HS-27A (cell line): Measurements from ENCODE around the gene ZGRF1.
"Not testable (repeated sequence)": the region's sequence is repeated elsewhere in the genome, so short reads cannot be mapped to it uniquely, and the experiment has no call there.

Experiments used
- DNase-seq: peaks from one replicate; pipeline ENCODE4 v3.0.0-alpha.2; 2012; ENCODE audit warnings: low read depth, missing footprints

ZGRF1 gene

DNA sequence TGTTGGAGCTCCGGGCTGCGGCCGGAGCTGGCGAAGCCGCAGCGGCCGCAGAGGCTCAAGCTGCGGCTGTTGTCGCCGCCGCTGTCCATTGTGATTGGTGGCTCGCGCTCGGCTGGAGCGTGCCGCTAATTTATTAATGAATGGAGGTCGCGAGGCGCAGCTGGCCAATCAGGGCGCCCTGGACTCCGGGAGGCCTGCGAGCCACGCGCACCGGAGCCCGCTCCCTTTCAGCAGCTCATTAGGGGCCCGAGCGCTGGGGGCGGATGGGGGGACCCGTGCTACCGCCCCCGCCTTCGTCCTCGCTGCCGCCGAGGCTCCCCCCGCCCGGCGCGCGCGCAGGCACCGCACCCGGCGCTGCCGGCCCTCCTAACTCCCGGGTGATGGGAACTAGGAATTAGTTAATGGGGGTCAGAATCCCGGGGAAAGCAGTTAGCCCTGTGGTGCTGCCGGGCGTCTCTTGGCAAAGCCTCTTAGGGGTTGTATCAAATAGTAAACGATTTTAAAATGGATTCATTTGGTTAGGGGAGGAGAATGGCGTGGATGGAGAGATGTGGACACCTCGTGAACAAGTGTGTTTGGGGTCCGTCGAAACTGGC lies 120.1 kb downstream of the ZGRF1 start:
- DNase-seq: no peak

DNA sequence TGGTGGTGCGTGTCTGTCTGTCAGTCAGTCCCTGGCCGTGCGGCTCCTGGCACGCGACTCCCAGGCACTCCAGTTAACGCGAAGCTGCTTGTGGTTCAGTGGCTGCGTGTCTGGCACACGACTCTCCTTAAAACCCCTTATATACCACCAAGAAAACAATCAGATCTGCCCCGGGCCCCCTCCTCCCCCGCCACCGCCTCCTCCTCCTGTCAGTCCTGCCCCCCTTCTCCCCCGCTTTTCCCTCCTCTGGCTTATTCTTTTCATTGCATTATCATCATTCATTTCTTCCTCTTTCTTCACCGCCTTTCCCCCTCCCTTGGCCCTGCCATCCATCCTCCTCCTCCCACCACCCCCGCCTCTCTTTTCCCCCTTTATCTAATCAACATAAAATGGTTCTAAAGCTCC lies 120.6 kb downstream of the ZGRF1 start, which contains the start of gene NEUROG2:
TSS of gene NEUROG2 (minus strand) at position 115 of the 405 bp plus-strand sequence. CDS start 705 bp downstream, outside the sequence.
- no peak for DNase-seq

DNA sequence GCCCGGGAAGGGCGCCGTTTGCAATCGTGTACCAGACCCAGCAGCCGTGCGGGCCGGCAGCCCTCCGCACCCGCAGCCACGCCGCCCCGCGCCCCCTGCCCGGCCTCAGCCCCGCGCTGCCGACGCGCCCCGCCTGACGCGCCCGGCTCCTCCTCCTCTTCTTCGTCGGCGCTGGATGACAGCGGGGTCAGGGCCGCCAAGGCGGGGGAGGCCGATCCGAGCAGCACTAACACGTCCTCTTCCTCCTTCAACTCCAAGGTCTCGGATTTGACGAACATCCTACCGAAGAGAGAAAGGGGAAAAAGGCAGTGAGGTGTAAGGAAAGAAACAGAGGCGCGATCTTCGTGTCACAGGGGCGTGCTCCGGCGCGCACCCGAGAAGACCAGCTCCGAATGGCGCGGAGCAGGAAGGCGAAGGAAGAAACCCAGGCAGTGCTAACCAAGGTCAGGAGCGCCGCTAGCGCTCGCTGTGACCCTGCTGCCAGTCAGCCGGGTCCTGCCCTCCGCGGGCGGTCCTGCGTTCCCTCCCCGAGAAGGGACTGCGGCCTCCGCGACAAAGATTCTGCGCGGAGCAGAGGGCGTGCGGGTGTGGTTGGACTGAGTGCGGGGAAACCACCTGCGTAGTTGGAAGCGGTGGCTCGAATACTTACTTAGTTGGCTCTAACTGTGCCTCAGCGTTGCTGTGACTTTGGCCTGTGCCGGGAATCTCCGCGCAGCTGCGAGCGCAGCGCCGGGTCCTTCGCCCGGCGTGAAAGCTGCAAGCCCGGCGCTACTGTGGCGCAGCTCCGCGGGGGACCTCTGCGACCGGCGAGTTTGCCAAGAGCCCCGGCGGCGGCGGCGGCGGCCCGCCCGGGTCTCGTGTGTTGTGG lies 121.3 kb downstream of the ZGRF1 start:
- no peak for DNase-seq

DNA sequence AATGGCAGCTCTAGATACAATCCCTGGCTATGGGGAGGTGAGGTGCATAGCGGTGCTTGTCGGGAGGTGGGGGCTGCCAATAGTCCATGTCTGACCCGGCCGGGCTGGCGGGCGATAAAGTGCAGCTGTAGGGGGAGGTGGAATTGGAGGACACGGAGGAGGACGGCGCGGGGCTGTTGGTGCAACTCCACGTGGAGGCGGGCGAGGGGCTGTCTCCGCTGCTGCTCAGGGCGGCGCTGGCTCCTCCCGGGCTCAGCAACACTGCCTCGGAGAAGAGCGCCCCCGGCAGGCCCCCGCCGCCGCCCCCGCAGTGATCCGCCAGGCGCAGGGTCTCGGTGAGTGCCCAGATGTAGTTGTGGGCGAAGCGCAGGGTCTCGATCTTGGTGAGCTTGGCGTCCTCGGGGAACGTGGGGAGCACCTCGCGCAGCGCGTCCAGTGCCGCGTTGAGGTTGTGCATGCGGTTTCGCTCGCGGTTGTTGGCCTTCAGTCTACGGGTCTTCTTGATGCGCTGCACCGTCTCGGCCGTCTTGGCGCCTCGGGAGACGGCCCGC lies 122.0 kb downstream of the ZGRF1 start:
- DNase-seq: no peak

DNA sequence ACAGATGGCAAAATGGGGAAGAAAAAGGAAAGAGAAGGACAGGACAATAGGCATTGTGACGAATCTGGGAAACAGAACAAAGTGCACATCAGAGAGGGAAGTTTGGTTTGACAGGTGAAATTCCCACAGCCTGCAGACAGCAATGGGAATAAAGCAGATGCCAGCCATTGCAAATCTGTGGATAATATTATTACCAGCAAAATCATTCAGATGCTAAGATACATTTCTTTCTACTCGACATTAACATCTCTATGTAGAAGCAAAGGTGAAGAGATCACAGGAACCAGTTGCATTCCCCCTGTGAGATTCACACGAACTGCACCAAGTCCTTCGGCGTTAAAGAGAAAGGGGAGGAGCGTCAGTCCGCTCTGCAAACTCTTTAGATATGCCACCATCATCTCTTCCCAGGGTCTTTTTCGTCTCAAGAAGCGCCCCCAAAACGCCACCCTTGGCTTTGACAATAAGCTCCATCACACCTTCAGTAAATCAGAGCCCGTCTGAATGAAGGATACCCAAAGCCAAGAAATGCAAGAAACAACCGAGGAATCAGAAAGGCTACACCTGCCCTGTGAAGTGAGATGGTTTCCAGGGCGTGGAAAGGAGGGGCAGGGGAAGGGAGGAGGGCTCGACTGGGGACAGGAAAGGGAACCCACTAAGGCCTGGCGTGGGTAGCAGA lies 122.6 kb downstream of the ZGRF1 start:
- no peak for DNase-seq

DNA sequence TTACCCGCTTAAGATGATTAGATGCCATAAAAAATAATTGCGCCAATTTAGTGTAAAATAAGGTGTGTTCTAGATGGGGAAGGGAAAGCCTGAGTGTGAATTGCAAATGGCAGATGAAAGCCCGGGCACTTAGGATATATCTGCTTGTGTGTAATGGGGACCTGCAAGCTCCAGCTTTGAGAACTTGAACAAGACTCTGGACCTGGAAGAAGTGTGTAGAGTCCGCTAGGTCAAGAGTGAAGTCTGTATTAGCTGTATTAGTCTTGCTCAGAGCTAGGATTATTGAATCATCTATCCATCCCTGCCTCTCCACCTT lies 124.9 kb downstream of the ZGRF1 start:
- DNase-seq: no peak

DNA sequence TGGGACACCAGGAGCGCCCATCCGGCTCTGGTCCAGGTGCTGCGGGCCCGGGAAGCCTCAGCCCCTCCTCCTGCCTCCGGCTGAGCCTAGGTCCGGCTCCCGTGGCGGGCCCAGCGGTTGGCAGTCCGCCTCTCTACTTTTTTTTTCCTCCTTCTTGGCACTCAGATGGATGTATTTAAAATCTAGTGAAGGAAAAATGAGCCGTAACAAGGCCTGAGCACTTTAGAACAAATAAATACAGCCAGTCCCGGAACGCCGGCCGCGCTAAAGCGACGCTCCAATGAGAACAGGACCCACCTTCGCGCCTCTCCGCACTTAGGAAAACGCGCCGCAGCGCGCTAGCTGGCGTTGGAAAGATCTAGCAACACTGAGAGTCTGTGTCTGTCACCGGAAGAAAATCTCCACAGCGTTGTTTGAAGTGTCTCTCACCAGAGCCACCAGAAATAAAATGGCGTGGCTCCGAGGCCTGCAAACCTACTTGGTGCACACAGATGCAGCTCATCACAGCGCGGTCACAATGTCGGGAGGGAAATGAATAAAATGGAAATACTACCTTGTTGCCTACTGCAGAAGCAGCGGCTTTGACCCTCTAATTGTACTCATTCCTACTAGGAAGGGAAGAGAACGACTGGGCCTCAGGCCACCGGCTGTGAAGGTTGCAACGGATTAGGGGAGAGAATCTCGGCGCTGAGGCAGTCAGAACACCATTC lies 125.5 kb downstream of the ZGRF1 start:
- DNase-seq: no peak

DNA sequence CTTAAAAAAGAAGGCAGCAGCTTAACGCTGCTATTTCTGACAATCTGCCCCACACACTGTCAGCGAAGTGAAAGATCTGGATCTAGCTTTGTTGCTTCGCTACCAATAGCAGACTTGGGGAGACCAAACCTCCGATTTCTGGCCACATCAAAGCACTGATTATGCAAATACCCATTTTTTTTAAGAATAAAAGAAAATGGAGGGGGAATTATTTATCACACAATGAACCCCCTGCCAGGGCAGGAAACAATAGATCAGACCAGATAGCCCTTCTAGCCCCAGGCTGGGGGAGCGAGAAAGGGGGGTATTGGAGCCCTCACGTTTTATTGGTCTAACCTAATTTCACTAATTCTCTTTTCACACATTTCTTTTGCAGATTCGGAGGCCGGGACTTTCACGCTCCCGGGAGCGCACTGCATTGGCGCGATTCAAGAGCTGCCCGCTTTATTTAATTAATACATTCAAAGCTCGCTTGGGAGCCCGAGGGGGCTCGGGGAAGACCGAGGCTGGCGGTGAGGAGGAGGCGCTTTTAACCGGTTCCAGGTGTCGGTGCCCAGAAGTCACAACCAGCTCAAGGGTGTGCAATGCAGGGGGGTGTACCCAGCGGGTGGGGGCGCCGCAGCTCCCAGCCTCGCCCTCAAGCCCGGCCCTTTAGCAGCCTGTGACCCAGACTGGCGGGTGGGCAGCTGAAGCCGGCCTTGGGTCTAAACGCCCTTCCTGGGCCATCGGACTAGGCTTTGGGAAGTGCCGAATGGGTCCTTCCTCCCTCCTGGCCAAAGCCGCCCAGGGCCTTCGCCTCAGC lies 126.2 kb downstream of the ZGRF1 start:
- DNase-seq: no peak

DNA sequence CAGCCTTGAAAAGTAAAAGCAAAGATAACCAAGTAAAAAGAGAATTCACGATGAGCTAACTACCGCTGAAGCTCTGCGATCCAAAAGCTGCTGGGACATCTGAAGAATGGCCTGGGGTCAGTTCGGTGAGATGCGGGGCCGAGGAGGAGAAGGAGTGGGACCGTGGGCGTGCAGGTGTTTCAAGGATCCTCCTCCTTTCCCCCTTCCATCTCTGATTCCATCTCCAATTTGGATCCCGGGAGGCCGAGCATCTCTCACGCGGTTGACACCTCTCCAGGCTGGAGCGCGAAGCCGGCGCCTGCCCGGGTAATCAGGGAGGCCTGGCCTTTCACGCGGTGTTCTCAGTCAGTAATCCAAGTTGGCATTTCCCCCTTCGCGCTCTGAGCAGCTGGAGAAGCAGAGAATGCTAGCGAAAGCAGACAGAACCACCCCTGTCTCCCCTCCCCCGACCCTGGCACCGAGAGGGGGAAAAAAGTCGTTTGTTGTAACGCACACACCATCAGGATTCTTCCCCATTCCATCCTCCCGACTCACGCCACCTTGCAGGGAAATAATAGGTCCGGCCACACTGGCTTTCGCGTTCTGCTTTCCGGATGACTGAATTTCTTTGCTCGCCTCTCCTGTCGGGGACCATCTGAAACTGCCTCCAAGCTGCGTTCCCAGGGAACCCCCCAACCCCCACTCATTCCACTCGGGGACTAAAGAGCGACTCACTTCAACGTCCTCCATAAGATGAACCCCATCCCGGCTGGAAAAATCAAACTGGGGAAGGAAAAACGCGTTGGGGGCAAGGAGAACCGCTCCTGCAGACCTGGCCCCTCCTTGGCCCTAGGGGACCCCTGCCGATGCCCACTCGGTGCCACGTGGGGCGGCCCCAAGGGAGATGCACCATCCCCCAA lies 127.2 kb downstream of the ZGRF1 start:
- no peak for DNase-seq

DNA sequence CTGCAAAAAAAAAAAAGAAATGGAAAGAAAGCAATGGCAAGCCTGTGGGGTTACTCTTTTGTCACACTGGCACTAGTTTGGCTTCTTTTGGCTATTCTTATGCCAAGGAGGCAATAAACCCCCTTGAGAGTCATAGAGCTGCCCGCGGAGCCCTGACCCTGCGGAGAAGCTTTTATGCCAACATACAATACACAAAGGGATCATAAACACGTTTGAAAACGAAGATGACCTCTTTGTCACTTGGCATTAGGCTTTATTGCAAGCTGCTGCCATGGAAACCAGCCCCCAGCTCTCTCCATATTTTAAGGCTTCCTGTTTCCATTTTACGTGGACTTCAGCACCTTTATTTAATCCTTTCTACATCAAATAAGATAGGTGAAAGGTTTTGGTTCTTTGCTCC lies 128.4 kb downstream of the ZGRF1 start:
- no peak for DNase-seq

DNA sequence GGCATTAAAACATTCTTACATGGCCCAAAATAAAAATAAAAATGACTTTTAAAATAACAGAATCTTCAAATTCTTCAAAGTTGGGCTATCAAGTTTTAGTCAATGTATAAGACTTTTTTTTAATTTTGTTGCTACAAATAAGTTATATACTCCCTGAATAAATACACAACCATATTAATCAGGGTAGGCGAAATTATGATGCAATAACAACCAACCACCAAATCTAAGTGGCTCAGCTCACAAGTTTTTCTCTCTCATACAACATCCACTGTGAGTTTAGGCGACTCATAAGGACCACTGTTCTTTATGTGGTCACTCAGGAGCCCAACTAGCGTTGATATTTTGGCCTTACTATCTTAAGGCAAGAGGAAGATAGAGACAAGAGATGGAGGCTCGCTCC lies 131.9 kb downstream of the ZGRF1 start:
- DNase-seq: no peak

DNA sequence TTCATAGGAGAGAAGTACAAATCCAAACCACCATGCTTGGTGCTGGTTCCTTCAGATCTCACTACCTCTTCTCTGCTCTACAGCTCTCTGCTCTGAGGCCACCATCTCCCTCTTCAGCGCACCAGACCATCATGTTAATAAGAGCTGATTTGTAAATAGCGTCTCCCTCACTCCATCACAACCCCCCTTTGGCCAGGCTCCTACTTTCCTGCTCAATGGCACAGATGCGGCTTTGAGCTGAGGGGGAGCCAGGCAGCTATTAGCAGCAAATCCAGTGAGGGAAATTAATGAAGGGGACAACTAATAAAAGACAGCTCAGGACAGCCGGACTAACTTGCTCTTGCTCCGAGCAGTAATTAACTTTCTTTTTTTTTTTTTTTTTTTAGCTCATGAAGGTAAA lies 133.8 kb downstream of the ZGRF1 start:
- DNase-seq: no peak

DNA sequence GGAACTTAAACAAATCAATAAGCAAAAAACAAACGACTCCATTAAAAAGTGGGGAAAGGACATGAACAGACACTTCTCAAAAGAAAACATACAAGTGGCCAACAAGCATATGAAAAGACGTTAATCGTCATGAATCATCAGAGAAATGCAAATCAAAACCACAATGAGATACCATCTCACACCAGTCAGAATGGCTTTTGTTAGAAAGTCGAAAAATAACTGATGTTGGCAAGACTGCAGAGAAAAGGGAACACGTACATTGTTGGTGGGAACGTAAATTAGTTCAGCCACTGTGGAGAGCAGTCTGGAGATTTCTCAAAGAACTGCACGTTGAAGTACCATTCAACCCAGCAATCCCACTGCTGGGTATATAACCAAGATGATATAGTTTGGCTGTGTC lies 144.4 kb downstream of the ZGRF1 start:
- no peak for DNase-seq

DNA sequence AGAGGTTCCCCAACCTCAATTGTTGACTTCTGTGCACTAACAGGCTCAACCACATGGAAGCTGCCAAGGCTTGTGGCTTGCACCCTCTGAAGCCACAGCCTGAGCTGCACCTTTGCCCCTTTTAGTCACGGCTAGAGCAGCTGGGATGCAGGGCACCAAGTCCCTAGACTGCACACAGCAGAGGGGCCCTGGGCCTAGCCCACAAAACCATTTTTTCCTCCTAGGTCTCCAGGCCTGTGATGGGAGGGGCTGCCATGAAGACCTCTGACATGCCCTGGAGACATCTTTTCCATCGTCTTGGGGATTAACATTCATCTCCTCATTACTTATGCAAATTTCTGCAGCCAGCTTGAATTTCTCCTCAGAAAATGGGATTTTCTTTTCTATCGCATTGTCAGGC lies 145.9 kb downstream of the ZGRF1 start:
- not testable (repeated sequence) for DNase-seq
